Measurements from ENCODE around the gene CREB5. TPM values are rescaled to one million over a fixed set of nuclear protein-coding genes. Genes with fewer than 3 reads are reported as not detected.

CREB5 gene
- total RNA-seq, 1 donor from 2014 or later, result 0.80 TPM

DNA sequence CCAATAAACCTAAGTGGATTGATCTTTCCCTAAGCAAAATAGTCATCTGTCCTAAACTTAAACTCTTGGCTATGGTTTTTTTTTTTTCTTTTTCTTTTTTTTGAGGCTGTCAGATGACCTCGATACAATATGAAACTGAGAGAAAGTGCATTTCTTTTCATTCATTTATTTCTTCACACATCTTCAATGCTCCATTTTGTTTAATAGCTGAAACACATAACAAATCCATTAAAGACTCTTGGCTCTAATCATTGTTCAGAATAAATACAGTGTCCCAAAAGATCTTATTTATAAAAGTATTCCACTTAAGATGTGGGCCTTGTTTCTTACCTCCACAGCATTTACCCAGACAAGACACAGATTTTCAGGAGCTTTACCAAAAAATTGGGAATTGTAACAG is 350.3 kb downstream of the CREB5 start:
- Mint-ChIP-seq H3K4me3 (no peak overlapping the region), H3K36me3 (ENCODE audit: low read depth) (no peaks in the 10 kb centered on the region), H3K9me3 (no peaks in the 10 kb centered on the region), H3K4me1 (no peaks in the 10 kb centered on the region), H3K27me3 (no peaks in the 10 kb centered on the region), H3K27ac (no peak overlapping the region)
- DNase-seq (no peak), ATAC-seq (ENCODE audit: low read depth) (no peak)
- intact Hi-C loops (cut with micrococcal nuclease), result no loop called here
- CTCF ChIA-PET, result no interaction called here
- TF ChIP-seq, protein P1, sequence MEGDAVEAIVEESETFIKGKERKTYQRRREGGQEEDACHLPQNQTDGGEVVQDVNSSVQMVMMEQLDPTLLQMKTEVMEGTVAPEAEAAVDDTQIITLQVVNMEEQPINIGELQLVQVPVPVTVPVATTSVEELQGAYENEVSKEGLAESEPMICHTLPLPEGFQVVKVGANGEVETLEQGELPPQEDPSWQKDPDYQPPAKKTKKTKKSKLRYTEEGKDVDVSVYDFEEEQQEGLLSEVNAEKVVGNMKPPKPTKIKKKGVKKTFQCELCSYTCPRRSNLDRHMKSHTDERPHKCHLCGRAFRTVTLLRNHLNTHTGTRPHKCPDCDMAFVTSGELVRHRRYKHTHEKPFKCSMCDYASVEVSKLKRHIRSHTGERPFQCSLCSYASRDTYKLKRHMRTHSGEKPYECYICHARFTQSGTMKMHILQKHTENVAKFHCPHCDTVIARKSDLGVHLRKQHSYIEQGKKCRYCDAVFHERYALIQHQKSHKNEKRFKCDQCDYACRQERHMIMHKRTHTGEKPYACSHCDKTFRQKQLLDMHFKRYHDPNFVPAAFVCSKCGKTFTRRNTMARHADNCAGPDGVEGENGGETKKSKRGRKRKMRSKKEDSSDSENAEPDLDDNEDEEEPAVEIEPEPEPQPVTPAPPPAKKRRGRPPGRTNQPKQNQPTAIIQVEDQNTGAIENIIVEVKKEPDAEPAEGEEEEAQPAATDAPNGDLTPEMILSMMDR (IDR thresholded peaks at IDR 0.05), result no peak
- POLR2A ChIA-PET, result no interaction called here

- no peak for ATAC-seq (ENCODE audit: low read depth)
- intact Hi-C loops (cut with micrococcal nuclease), result no loop called here
- H3K4me1 Mint-ChIP-seq, result no peaks in the 10 kb centered on the region
- no peak for DNase-seq
- TF ChIP-seq, protein P1 (IDR thresholded peaks at IDR 0.05), result no peak
- ChIA-PET CTCF (no interaction called here), POLR2A (no interaction called here)
- peaks cover 8% of the 10 kb centered on the region for H3K27me3 Mint-ChIP-seq
- H3K27ac Mint-ChIP-seq, result no peak overlapping the region
- no peaks in the 10 kb centered on the region for H3K9me3 Mint-ChIP-seq
- no peak overlapping the region for H3K4me3 Mint-ChIP-seq
- no peaks in the 10 kb centered on the region for H3K36me3 Mint-ChIP-seq (ENCODE audit: low read depth)
Measured at GRCh38 chr7:28766359-28766758, 354.0 kb downstream of the CREB5 start.

DNA sequence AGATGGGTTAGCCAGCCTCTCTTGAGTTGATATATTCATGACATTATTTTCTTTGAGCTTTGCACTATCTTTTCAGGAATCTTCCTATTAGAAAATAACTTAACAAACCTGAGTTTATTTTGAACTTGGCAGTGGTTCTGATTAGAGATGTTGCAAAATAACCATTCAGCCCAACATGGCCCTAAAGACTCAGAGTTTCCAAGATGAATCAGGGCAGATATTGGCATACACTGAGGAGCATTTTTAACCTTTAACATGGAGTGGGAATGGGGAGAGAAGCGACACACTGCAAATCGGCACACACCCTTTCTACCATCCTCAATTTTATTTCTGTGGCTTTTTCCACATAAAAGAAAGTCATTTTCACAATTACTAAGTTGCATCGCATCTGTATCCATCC is 355.0 kb downstream of the CREB5 start:
- CTCF ChIA-PET, result no interaction called here
- TF ChIP-seq, protein P1 (IDR thresholded peaks at IDR 0.05), result no peak
- Mint-ChIP-seq H3K9me3 (no peaks in the 10 kb centered on the region), H3K27ac (no peak overlapping the region), H3K4me3 (no peak overlapping the region), H3K4me1 (no peaks in the 10 kb centered on the region), H3K27me3 (peaks cover 14% of the 10 kb centered on the region), H3K36me3 (ENCODE audit: low read depth) (no peaks in the 10 kb centered on the region)
- ATAC-seq (ENCODE audit: low read depth) (no peak), DNase-seq (no peak)
- POLR2A ChIA-PET, result no interaction called here
- intact Hi-C loops (cut with micrococcal nuclease), result no loop called here

DNA sequence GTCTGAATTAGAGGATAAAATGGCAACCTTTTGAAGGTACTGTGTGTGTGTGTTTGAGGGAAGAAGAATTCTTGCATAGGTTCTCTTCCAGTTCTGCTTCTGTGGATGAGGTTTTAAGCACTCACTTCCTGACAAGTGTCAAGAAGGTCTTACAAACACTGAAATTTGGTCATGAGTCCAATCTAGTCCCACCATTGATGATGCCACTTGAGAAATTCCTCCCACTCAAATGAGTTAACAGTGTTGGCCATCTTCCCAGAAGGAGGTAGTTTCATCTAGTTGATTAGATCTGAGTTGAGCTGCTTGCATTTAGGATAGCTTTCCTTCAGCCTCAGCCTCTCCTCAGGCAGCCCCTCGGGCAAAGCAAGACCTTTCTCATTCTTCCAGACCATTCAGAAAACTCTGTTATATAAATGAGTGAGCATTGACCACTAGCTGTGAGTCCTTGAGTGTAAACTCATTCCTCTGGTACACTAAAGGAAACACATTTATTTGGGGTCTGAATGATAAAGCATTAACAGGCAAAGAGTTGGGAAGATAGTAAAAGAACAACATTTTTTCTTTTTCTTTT is 356.3 kb downstream of the CREB5 start:
- intact Hi-C loops (cut with micrococcal nuclease), result no loop called here
- Mint-ChIP-seq H3K9me3 (no peaks in the 10 kb centered on the region), H3K36me3 (ENCODE audit: low read depth) (no peaks in the 10 kb centered on the region), H3K4me3 (no peak overlapping the region), H3K27me3 (peaks cover 14% of the 10 kb centered on the region), H3K4me1 (no peaks in the 10 kb centered on the region), H3K27ac (no peak overlapping the region)
- ChIA-PET CTCF (no interaction called here), POLR2A (interaction anchor here (0.6 kb wide), 1 partner anchor 13 kb away, joined by 4 read pairs; no protein-coding TSS in a partner anchor)
- ATAC-seq (ENCODE audit: low read depth) (no peak), DNase-seq (no peak)
- TF ChIP-seq, protein P1 (IDR thresholded peaks at IDR 0.05), result no peak

GRCh38 chr7:28771906-28772622 is 359.7 kb downstream of the CREB5 start:
- Mint-ChIP-seq H3K27ac (no peak overlapping the region), H3K4me1 (no peaks in the 10 kb centered on the region), H3K4me3 (no peak overlapping the region), H3K36me3 (ENCODE audit: low read depth) (no peaks in the 10 kb centered on the region), H3K9me3 (no peaks in the 10 kb centered on the region), H3K27me3 (peaks cover 14% of the 10 kb centered on the region)
- ChIA-PET CTCF (no interaction called here), POLR2A (no interaction called here)
- no peak for ATAC-seq (ENCODE audit: low read depth)
- intact Hi-C loops (cut with micrococcal nuclease), result no loop called here
- no peak for DNase-seq
- TF ChIP-seq, protein P1 (IDR thresholded peaks at IDR 0.05), result no peak
